Endothelial cell of umbilical vein (primary cell): ENCODE measurements around the gene KDM7A. TPM values are rescaled to one million over a fixed set of nuclear protein-coding genes. Genes with fewer than 3 reads are reported as not detected.

Experiments used
- BruUV-seq: library from RNA; stranded (reverse); fragments of 400-500 nt; replicated peaks from 2 replicates; lab custom pipeline; 2021; lab: Mats Ljungman, UMichigan
- CTCF ChIA-PET: fragments of 300-600, 350-600 bp; sonication (Branson Sonifier 250); formaldehyde crosslinking; loops from one replicate; lab custom pipeline; 2021; ENCODE audit warnings: antibody characterized with exemption, inconsistent platforms; lab: Charles Lee
- POLR2A ChIA-PET: fragments of 300-600, 350-600 bp; sonication (Branson Sonifier 250); formaldehyde crosslinking; loops from one replicate; lab custom pipeline; 2021; ENCODE audit warnings: antibody characterized with exemption, inconsistent platforms; lab: Charles Lee
- DNase-seq: peaks from one replicate; pipeline ENCODE4 v3.0.0-alpha.2; 2011; ENCODE audit warnings: low read depth, low spot score
- FAIRE-seq: peaks from 2 replicates; lab custom pipeline; 2011; peaks lifted over from hg19 to GRCh38; lab: Jason Lieb, UNC
- H2AFZ ChIP-seq: 2 replicates; pipeline ENCODE4 v1.6.0; 2012; ENCODE audit warnings: low read depth, low read length, control low read depth, inconsistent platforms
- H3K27ac ChIP-seq: 2 replicates; pipeline ENCODE4 v1.5.1; 2011; ENCODE audit warnings: low read depth, mild to moderate bottlenecking, control low read depth, low read length, moderate library complexity; ENCODE audit not compliant: insufficient read depth
- H3K27me3 ChIP-seq, 2 experiments: 2 replicates each; pipeline versions ENCODE4 v1.6.0 to v1.6.1; 2011; ENCODE audit warnings: low read length in 2 of 2, mixed read lengths in 1 of 2; ENCODE audit not compliant: control insufficient read depth in 2 of 2, insufficient read depth in 2 of 2
- H3K36me3 ChIP-seq, 2 experiments: 2 replicates in 1 of 2; 3 replicates in 1 of 2; pipeline ENCODE4 v1.5.1; 2011; ENCODE audit warnings: low read length in 2 of 2, mild to moderate bottlenecking in 1 of 2, moderate library complexity in 1 of 2; ENCODE audit not compliant: control insufficient read depth in 2 of 2, insufficient read depth in 2 of 2; ENCODE audit errors: extremely low read depth in 1 of 2
- H3K4me1 ChIP-seq: 3 replicates; pipeline ENCODE4 v1.5.1; 2011; ENCODE audit warnings: mild to moderate bottlenecking, low read length; ENCODE audit not compliant: control insufficient read depth, insufficient read depth; ENCODE audit errors: extremely low read depth
- H3K4me2 ChIP-seq: 2 replicates; pipeline ENCODE4 v1.6.1; 2011; ENCODE audit warnings: low read length, control low read depth, mixed read lengths; ENCODE audit not compliant: insufficient read depth
- H3K4me3 ChIP-seq, 3 experiments: fragments of 200-600 bp in 1 of 3; sonication (generic), shearing (Covaris generic) in 1 of 3; replicated peaks in 1 of 3; 2 replicates each; pipeline ENCODE4 v1.5.1; 2011 to 2016; ENCODE audit warnings: control low read depth in 3 of 3, low read length in 3 of 3, mild to moderate bottlenecking in 2 of 3, inconsistent platforms in 1 of 3, low read depth in 1 of 3, moderate library complexity in 1 of 3; ENCODE audit not compliant: insufficient read depth in 1 of 3
- H3K79me2 ChIP-seq: 2 replicates; pipeline ENCODE4 v1.6.0; 2012; ENCODE audit warnings: low read length, inconsistent platforms; ENCODE audit not compliant: control insufficient read depth, insufficient read depth
- H3K9ac ChIP-seq: replicated peaks from 2 replicates; pipeline ENCODE3; 2011; ENCODE audit warnings: low read length, control low read depth; ENCODE audit not compliant: insufficient read depth; ENCODE audit errors: extremely low read depth
- H3K9me1 ChIP-seq: replicated peaks from 3 replicates; pipeline ENCODE4 v1.6.0; 2011; ENCODE audit warnings: mild to moderate bottlenecking, low read length; ENCODE audit not compliant: control insufficient read depth, insufficient read depth; ENCODE audit errors: extremely low read depth
- H3K9me3 ChIP-seq: replicated peaks from 2 replicates; pipeline ENCODE4 v1.5.1; 2012; ENCODE audit warnings: low read length, inconsistent platforms; ENCODE audit not compliant: control insufficient read depth, insufficient read depth
- H4K20me1 ChIP-seq: replicated peaks from 2 replicates; pipeline ENCODE3; 2011; ENCODE audit warnings: mild to moderate bottlenecking, low read length; ENCODE audit not compliant: control insufficient read depth, insufficient read depth; ENCODE audit errors: extremely low read depth
- EZH2 ChIP-seq: IDR thresholded peaks from 2 replicates; pipeline ENCODE4 v1.6.1; 2012; ENCODE audit warnings: borderline replicate concordance, low read depth, mild to moderate bottlenecking, moderate library complexity, low read length, inconsistent platforms; ENCODE audit not compliant: severe bottlenecking
- FOS ChIP-seq: IDR thresholded peaks from 2 replicates; pipeline ENCODE4 v1.6.1; 2011; ENCODE audit warnings: mild to moderate bottlenecking, low read length, moderate library complexity, borderline replicate concordance; ENCODE audit not compliant: insufficient read depth
- GATA2 ChIP-seq: IDR thresholded peaks from 2 replicates; pipeline ENCODE4 v1.7.0; 2011; ENCODE audit warnings: low read depth, mild to moderate bottlenecking, moderate library complexity, mixed read lengths, low read length; ENCODE audit not compliant: insufficient read length, insufficient read depth
- MYC ChIP-seq: IDR thresholded peaks from one replicate; pipeline ENCODE4 v1.6.1; 2011; ENCODE audit warnings: mild to moderate bottlenecking, low read depth, low read length
- POLR2AphosphoS5 ChIP-seq: IDR thresholded peaks from 2 replicates; pipeline ENCODE4 v1.6.1; 2012; ENCODE audit warnings: low read depth, mild to moderate bottlenecking, control low read depth, low read length, moderate library complexity; ENCODE audit not compliant: insufficient read depth
- dilution Hi-C: fragments of 300-500 bp; cut with MboI; formaldehyde crosslinking; loops from one replicate; pipeline ENCODE4 v1.15.0; 2019; ENCODE audit warnings: low sequenced_read_pairs; ENCODE audit not compliant: extremely low pct_ligation_motif_present
- intact Hi-C: fragments of 100-400 bp; cut with micrococcal nuclease; formaldehyde crosslinking; loops from one replicate; pipeline ENCODE4 v1.10.0; 2022
- polyA plus RNA-seq, 4 experiments: library from polyadenylated mRNA; depleted of rRNA in 3 of 4; stranded (reverse) in 3 of 4; unstranded in 1 of 4; fragments of >200 nt; gene quantifications; 2 replicates each; pipeline versions ENCODE4 v1.2.1 to v1.2.3, GENCODE V29; 2011 to 2012; ENCODE audit warnings: missing spikeins in 1 of 4
- total RNA-seq: library from RNA; stranded (reverse); gene quantifications from 2 replicates; pipeline ENCODE4 v1.2.3, GENCODE V29; 2021
- TF ChIP-seq, protein P1 (sequence below), 2 donors: IDR thresholded peaks; 1 replicate in 1 of 2; 2 replicates in 1 of 2; pipeline ENCODE4 v1.5.1; 2011; ENCODE audit warnings: low read length in 2 of 2, mild to moderate bottlenecking in 2 of 2, moderate library complexity in 2 of 2, control low read depth in 1 of 2, inconsistent platforms in 1 of 2, low read depth in 1 of 2; ENCODE audit not compliant: insufficient read depth in 1 of 2; ENCODE audit errors: extremely low read depth in 1 of 2
- TF ChIP-seq, protein P2 (sequence below): IDR thresholded peaks from 2 replicates; pipeline ENCODE4 v1.6.1; 2011; ENCODE audit not compliant: insufficient read depth, insufficient read length

Gene KDM7A
- total and polyA plus RNA-seq, 2 donors (not counting 3 experiments of a cell fraction or from before 2014, with no cell fraction given) = 2.4 to 7.3 TPM

DNA sequence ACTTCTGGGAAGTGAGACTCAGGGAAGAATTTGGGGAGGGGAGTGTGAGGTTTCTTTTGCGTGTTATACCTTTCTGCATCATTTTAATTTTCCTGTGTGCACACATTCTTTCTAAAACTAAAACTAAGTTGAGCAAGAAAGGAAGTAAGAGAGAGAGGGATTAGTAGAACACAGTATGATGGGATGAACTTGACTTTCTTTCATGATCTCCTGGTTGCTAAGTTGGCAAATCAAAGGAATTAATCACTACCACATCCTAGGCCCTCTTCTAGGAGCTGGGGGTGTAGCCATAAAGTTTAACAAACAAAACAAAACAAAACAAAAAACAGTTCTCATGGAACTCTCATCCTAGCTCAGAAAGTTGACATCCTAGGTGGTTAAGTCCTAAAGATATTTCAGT is 19.1 kb upstream of the KDM7A start:
- no peaks in the 10 kb centered on the region for H3K79me2 ChIP-seq
- POLR2A ChIA-PET = no interaction called here

More for the DNA sequence above, 19.1 kb upstream of the KDM7A start:
- Histone ChIP-seq H3K9ac (no peak overlapping the region), H3K27ac (no peak overlapping the region), H3K4me1 (peaks cover 6% of the 10 kb centered on the region), H3K4me3 (no peak overlapping the region), H2AFZ (no peak overlapping the region), H3K36me3 (no peaks in the 10 kb centered on the region), H3K4me2 (no peak overlapping the region), H4K20me1 (no peaks in the 10 kb centered on the region), H3K9me3 (no peaks in the 10 kb centered on the region), H3K27me3 (peaks cover 0 to 3% of the 10 kb centered on the region in 2 experiments), H3K9me1 (no peaks in the 10 kb centered on the region)
- BruUV-seq = no TSS peak
- CTCF ChIA-PET = no interaction called here
- intact Hi-C loops (no loop called here), dilution Hi-C loops (no loop called here)
- DNase-seq = no peak
- no peak for FAIRE-seq
- TF ChIP-seq MYC = no peak
- no peak for TF ChIP-seq GATA2
- no peak for TF ChIP-seq FOS
- TF ChIP-seq, protein P1, sequence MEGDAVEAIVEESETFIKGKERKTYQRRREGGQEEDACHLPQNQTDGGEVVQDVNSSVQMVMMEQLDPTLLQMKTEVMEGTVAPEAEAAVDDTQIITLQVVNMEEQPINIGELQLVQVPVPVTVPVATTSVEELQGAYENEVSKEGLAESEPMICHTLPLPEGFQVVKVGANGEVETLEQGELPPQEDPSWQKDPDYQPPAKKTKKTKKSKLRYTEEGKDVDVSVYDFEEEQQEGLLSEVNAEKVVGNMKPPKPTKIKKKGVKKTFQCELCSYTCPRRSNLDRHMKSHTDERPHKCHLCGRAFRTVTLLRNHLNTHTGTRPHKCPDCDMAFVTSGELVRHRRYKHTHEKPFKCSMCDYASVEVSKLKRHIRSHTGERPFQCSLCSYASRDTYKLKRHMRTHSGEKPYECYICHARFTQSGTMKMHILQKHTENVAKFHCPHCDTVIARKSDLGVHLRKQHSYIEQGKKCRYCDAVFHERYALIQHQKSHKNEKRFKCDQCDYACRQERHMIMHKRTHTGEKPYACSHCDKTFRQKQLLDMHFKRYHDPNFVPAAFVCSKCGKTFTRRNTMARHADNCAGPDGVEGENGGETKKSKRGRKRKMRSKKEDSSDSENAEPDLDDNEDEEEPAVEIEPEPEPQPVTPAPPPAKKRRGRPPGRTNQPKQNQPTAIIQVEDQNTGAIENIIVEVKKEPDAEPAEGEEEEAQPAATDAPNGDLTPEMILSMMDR (IDR thresholded peaks at IDR 0.05; ENCODE audit: extremely low read depth in 1 of 2, insufficient read depth in 1 of 2, low read depth in 1 of 2, low read length in 2 of 2) = no peak
- TF ChIP-seq, protein P2, sequence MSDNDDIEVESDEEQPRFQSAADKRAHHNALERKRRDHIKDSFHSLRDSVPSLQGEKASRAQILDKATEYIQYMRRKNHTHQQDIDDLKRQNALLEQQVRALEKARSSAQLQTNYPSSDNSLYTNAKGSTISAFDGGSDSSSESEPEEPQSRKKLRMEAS = no peak
- TF ChIP-seq POLR2AphosphoS5 = no peak
- no peak for TF ChIP-seq EZH2
